Measurements from ENCODE around the gene SKIDA1. TPM values are rescaled to one million over a fixed set of nuclear protein-coding genes. Genes with fewer than 3 reads are reported as not detected.
A peak's percentile ranks its signal among the peaks of the same experiment; 100 is the strongest.

SKIDA1 gene
- total and polyA plus RNA-seq, 2 experiments from 2014 or later = 1.5 to 3.5 TPM

- Histone ChIP-seq H3K4me2 (no peak overlapping the region), H3K79me2 (replicated peaks; ENCODE audit: insufficient read depth) (no peaks in the 10 kb centered on the region), H3F3A (replicated peaks; ENCODE audit: low read depth) (no peaks in the 10 kb centered on the region), H3K27ac (ENCODE audit: low read depth) (no peak overlapping the region), H4K20me1 (replicated peaks; ENCODE audit: insufficient read depth) (no peaks in the 10 kb centered on the region), H3K4me1 (ENCODE audit: insufficient read depth) (no peaks in the 10 kb centered on the region), H3K4me3 (no peak overlapping the region), H3K36me3 (ENCODE audit: insufficient read depth) (no peaks in the 10 kb centered on the region), H3K9me2 (ENCODE audit: insufficient read depth) (no peaks in the 10 kb centered on the region), H3K27me3 (ENCODE audit: insufficient read depth) (no peaks in the 10 kb centered on the region), H2AFZ (no peak overlapping the region)
- H3K4me1 Mint-ChIP-seq = peaks cover 11% of the 10 kb centered on the region
- H3K36me3 Mint-ChIP-seq (ENCODE audit: low read depth) = peaks cover 5% of the 10 kb centered on the region; the same call in 1 of the 3 replicates
- no peaks in the 10 kb centered on the region; the same call in 2 of the 3 replicates for H3K9me3 Mint-ChIP-seq
- no peak overlapping the region for H3K27ac Mint-ChIP-seq
- no peak for ATAC-seq
- DNase-seq (ENCODE audit: low spot score) = no peak
- peaks cover 10% of the 10 kb centered on the region for H3K27me3 Mint-ChIP-seq (ENCODE audit: insufficient read depth, low read depth, poor library complexity)
- no peak overlapping the region for H3K4me3 Mint-ChIP-seq
- TF ChIP-seq EZH2phosphoT487 (IDR thresholded peaks at IDR 0.05; ENCODE audit: unreplicated experiment) (no peak), STAT1 (IDR thresholded peaks at IDR 0.05; ENCODE audit: unreplicated experiment) (no peak)
These were observed 50.1 kb downstream of the SKIDA1 start for GRCh38 chr10:21475393-21475792.

GRCh38 chr10:21473541-21473940 is 51.9 kb downstream of the SKIDA1 start:
- Histone ChIP-seq H3F3A (replicated peaks; ENCODE audit: low read depth) (no peaks in the 10 kb centered on the region), H3K27ac (ENCODE audit: low read depth) (no peak overlapping the region), H2AFZ (no peak overlapping the region), H3K4me2 (no peak overlapping the region), H3K9me2 (ENCODE audit: insufficient read depth) (no peaks in the 10 kb centered on the region), H3K27me3 (ENCODE audit: insufficient read depth) (no peaks in the 10 kb centered on the region), H3K4me1 (ENCODE audit: insufficient read depth) (no peaks in the 10 kb centered on the region), H4K20me1 (replicated peaks; ENCODE audit: insufficient read depth) (no peaks in the 10 kb centered on the region), H3K36me3 (ENCODE audit: insufficient read depth) (no peaks in the 10 kb centered on the region), H3K79me2 (replicated peaks; ENCODE audit: insufficient read depth) (no peaks in the 10 kb centered on the region), H3K4me3 (no peak overlapping the region)
- Mint-ChIP-seq H3K36me3 (ENCODE audit: low read depth) (no peaks in the 10 kb centered on the region), H3K9me3 (no peaks in the 10 kb centered on the region), H3K27me3 (ENCODE audit: insufficient read depth, low read depth, poor library complexity) (peaks cover 12% of the 10 kb centered on the region), H3K4me3 (no peak overlapping the region), H3K4me1 (peaks cover 7% of the 10 kb centered on the region), H3K27ac (0 out of 2 replicates have a peak overlapping the region, but pooled peaks have one; percentile 72)
- ATAC-seq (peak; percentile 60), DNase-seq (ENCODE audit: low spot score) (no peak)
- TF ChIP-seq ZNF462 (CRISPR knock-in tag; IDR thresholded peaks at IDR 0.05) (no peak), NANOG (IDR thresholded peaks at IDR 0.05; ENCODE audit: borderline replicate concordance) (no peak), ZNF114 (CRISPR knock-in tag; IDR thresholded peaks at IDR 0.05) (no peak), ETS1 (IDR thresholded peaks at IDR 0.05) (no peak), EZH2 (IDR thresholded peaks at IDR 0.05; ENCODE audit: low read depth, unreplicated experiment) (no peak), EZH2phosphoT487 (IDR thresholded peaks at IDR 0.05; ENCODE audit: unreplicated experiment) (no peak), JUNB (IDR thresholded peaks at IDR 0.05; ENCODE audit: unreplicated experiment) (no peak), CTCF (conservative IDR thresholded peaks at IDR 0.05; ENCODE audit: low read depth in 2 of 2) (no peak), REST (IDR thresholded peaks at IDR 0.05; ENCODE audit: unreplicated experiment) (no peak)
